RWPE1 (cell line): ENCODE data around the gene AMER3.

ENCODE experiments used
- CTCF ChIA-PET: fragments of 350-600 bp; sonication (Branson Sonifier 250); formaldehyde crosslinking; extraction: SDS; loops from one replicate; lab custom pipeline; 2021; lab: Yijun Ruan, JAX
- POLR2A ChIA-PET: fragments of 400-600 bp; formaldehyde crosslinking; extraction: SDS; loops from one replicate; lab custom pipeline; 2020; ENCODE audit warnings: antibody characterized with exemption; ENCODE audit not compliant: low non-redundant PET; lab: Yijun Ruan, JAX
- DNase-seq: peaks from one replicate; pipeline ENCODE4 v3.0.0; 2012; ENCODE audit warnings: low spot score
- H3K27ac ChIP-seq: fragments of 450-650 bp; 2 replicates; pipeline ENCODE4 v1.5.1; 2017
- CTCF ChIP-seq: fragments of 450-650 bp; conservative IDR thresholded peaks from 2 replicates; pipeline ENCODE4 v1.5.1; 2017; ENCODE audit warnings: low read depth, mild to moderate bottlenecking

AMER3 gene

DNA sequence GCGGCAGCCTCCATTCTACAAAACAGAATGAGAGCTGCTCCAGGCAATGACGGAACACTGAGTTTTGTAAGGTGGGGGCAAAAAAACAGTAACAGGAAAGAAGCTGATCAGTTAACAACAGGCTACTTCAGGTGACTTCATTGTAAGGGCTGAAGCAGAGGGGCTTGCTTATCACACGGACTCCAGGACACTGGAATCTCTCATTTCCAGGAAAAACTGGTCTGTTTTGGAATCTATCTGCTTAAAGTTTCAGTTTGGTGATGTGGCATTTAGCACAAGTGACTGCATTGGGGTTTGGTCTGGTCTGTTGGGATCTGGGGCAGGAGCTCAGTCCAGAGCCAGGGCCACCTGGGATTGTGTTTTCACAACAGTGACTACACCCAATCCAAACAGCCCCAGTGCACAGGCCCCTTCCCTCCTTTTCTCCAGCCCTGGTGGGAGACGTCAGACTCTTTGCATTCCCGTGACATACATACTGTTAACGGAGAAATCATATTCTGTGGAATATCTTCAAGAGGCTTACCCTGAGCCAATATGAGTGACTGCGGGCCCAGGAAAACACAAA lies 14.1 kb downstream of the AMER3 start:
- H3K27ac ChIP-seq: no peak overlapping the region
- no peak for TF ChIP-seq CTCF
- ChIA-PET POLR2A (no interaction called here), CTCF (no interaction called here)
- no peak for DNase-seq

DNA sequence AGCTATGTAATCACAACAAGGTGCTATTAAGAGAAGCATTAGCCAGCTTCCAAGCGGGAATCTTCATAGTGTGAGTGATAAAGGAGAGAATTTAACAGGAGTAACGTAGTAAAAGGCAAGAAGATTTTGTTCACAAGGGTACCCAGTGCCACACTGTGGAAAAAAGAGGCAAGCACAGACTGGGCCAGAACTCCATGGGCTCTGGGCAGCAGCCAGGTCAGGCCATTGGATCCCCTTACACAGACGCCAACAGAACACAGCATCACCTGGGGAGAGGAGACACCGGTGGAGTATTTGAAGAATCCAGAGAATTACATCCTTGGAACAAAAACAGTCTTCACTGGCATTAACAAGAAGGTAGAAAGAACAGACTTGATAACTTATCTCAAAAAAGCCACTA lies 21.2 kb downstream of the AMER3 start:
- DNase-seq: no peak
- no peak overlapping the region for H3K27ac ChIP-seq
- no peak for TF ChIP-seq CTCF
- ChIA-PET POLR2A (no interaction called here), CTCF (interaction anchor here (0.5 to 1.1 kb wide), 3 partner anchors 9 to 83 kb away, joined by 4 read pairs; no protein-coding TSS in a partner anchor)

DNA sequence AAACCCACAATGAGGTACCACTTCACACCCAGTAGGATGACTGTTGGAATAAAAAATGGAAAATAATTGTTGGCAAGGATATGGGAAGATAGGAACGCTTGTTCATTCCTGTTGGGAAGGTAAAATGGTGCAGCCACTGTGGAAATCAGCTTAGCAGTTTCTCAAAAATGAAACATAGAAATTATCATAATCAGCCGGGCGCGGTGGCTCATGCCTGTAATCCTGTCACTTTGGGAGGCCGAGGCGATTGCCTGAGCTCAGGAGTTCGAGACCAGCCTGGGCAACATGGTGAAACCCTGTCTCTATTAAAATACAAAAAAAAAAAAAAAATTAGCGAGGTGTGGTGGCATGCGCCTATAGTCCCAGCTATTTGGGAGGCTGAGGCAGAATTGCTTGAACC lies 23.4 kb downstream of the AMER3 start:
- ChIA-PET CTCF (interaction anchor here (1.1 kb wide), 1 partner anchor 19 kb away, joined by 3 read pairs; no protein-coding TSS in a partner anchor), POLR2A (no interaction called here)
- DNase-seq: no peak
- no peak overlapping the region for H3K27ac ChIP-seq
- TF ChIP-seq CTCF: no peak

DNA sequence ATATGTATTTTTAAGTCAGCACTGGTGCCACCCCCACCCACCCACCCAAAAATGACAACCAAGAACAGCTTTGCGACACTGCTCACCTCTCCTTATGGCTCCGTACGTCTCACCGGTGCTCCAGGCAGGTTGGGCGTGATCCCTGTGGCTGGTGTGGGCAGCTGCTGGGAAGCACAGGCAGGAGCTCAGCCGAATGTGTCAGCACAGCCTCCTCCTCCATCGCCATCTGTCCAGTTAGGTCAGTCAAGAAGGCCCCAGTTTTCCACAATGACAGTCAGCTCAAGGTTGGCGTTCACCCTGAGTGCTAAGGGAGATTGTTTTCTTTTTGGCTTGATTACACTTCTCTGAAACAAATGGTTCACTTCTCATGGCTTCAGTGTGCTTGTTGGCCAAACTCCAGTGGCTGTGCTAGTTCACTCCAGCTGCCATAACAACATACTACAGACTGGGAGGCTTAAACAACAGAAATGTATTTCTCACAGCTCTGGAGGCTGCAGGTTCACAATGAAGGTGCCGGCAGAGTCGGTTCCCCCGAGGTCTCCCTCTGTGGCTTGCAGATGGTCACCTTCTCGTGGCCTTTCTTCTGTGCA lies 30.2 kb downstream of the AMER3 start:
- no peak for DNase-seq
- H3K27ac ChIP-seq: no peak overlapping the region
- ChIA-PET CTCF (interaction anchor here (1.2 kb wide), 1 partner anchor 12 kb away, joined by 3 read pairs; no protein-coding TSS in a partner anchor), POLR2A (no interaction called here)
- no peak for TF ChIP-seq CTCF

DNA sequence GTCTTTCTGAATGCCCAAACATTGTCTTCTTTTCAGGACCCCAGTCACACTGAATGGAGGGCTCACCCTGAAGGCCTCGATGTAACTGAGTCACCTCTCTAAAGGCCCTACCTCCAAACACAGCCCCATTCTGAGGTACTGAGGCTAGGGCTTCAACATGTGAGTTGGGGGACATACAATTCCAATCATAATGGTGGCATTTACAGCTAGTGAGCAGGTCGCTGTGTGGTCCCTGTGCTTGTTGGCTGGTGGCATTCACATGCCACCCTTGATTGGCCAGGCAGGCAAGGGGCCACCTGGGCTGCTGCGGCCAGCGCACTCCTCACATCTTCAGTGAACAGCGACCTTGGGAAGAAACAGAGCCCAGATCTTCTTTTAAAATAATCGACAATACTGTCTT lies 30.7 kb downstream of the AMER3 start:
- DNase-seq: no peak
- no peak overlapping the region for H3K27ac ChIP-seq
- POLR2A ChIA-PET: no interaction called here
- TF ChIP-seq CTCF: no peak
- CTCF ChIA-PET: interaction anchor here (1.2 kb wide), 1 partner anchor 12 kb away, joined by 3 read pairs; no protein-coding TSS in a partner anchor

- no peak for DNase-seq
- CTCF ChIA-PET: no interaction called here
- no peak overlapping the region for H3K27ac ChIP-seq
Observed at GRCh38 chr2:130787841-130788240, 32.5 kb downstream of the AMER3 start.

More at GRCh38 chr2:130787841-130788240, 32.5 kb downstream of the AMER3 start:
- TF ChIP-seq CTCF: no peak
- POLR2A ChIA-PET: no interaction called here
